Measurements from ENCODE around the gene ST6GALNAC1.

DNA sequence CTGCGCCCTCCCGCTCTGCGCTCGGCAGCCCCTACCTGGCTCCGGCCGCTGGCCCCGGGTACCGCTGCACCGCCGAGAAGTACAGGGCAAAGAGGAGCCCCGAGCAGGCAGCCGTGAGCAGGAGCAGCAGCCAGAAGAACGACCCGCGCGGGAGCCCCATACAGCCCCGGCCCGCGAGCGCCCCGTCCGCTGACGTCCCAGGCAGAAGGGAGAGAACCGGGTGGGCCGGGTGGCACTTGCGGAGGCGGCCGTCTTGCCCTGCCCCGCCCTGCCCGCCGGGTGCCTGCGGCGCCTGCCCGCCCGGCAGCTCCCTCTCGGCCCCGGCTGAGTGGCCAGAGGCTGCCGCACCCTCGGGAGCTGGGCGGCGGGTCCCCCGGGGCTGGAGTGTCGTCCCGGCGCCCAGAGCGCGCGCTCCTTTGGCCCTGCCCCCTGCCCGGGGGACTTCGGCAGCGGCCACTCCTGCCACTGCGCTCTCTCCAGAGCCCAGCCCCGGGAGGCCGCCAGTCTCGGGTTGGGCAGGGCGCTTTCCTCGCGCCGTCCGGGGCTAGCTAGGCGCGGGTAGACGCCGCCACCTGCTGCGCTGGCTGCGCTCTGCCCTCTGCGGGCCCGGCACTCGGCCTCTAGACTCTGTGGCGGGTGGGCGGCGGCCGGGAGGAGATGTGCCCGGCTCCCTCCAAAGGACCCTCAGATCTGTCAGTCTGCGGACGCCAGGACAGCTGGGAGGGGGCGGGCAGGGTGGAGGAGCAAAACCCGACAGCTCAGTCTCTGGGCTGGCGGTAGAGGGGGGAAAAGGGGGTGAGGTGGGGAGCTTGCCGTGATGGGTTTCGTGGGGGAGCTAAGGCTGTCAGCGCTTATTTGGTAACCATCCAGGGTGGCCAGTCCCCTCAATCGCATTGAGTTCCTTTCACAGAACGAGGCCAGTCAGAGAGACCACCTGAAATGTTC is 57.6 kb downstream of the ST6GALNAC1 start, which contains the start of gene ST6GALNAC2:
- TF ChIP-seq, protein P1, sequence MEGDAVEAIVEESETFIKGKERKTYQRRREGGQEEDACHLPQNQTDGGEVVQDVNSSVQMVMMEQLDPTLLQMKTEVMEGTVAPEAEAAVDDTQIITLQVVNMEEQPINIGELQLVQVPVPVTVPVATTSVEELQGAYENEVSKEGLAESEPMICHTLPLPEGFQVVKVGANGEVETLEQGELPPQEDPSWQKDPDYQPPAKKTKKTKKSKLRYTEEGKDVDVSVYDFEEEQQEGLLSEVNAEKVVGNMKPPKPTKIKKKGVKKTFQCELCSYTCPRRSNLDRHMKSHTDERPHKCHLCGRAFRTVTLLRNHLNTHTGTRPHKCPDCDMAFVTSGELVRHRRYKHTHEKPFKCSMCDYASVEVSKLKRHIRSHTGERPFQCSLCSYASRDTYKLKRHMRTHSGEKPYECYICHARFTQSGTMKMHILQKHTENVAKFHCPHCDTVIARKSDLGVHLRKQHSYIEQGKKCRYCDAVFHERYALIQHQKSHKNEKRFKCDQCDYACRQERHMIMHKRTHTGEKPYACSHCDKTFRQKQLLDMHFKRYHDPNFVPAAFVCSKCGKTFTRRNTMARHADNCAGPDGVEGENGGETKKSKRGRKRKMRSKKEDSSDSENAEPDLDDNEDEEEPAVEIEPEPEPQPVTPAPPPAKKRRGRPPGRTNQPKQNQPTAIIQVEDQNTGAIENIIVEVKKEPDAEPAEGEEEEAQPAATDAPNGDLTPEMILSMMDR (IDR thresholded peaks at IDR 0.05; ENCODE audit: low read depth, low read length, missing input control): peak; percentile 45
- TF ChIP-seq EGR1 (IDR thresholded peaks at IDR 0.05; ENCODE audit: low read depth in 2 of 2) (no peak), TAF1 (conservative IDR thresholded peaks at IDR 0.05) (no peak), JUND (IDR thresholded peaks at IDR 0.05) (no peak), NR2F2 (IDR thresholded peaks at IDR 0.05) (no peak), YY1 (IDR thresholded peaks at IDR 0.05) (no peak), REST (IDR thresholded peaks at IDR 0.05) (no peak), HNF4A (conservative IDR thresholded peaks at IDR 0.05) (no peak), HNF4G (IDR thresholded peaks at IDR 0.05) (no peak)
- TF ChIP-seq, protein P2, sequence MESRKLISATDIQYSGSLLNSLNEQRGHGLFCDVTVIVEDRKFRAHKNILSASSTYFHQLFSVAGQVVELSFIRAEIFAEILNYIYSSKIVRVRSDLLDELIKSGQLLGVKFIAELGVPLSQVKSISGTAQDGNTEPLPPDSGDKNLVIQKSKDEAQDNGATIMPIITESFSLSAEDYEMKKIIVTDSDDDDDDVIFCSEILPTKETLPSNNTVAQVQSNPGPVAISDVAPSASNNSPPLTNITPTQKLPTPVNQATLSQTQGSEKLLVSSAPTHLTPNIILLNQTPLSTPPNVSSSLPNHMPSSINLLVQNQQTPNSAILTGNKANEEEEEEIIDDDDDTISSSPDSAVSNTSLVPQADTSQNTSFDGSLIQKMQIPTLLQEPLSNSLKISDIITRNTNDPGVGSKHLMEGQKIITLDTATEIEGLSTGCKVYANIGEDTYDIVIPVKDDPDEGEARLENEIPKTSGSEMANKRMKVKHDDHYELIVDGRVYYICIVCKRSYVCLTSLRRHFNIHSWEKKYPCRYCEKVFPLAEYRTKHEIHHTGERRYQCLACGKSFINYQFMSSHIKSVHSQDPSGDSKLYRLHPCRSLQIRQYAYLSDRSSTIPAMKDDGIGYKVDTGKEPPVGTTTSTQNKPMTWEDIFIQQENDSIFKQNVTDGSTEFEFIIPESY (IDR thresholded peaks at IDR 0.05): no peak
- TF ChIP-seq, protein P3, sequence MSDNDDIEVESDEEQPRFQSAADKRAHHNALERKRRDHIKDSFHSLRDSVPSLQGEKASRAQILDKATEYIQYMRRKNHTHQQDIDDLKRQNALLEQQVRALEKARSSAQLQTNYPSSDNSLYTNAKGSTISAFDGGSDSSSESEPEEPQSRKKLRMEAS (IDR thresholded peaks at IDR 0.05): no peak
